ENCODE measurements around the gene NEK9. TPM values are rescaled to one million over a fixed set of nuclear protein-coding genes. Genes with fewer than 3 reads are reported as not detected.
A peak's percentile ranks its signal among the peaks of the same experiment; 100 is the strongest.

The NEK9 gene
- total and polyA plus RNA-seq, 10 of the 15 experiments (the other 5 are each of a cell fraction or from before 2014, with no cell fraction given): 6.0 to 78.8 (median 44.7) TPM

DNA sequence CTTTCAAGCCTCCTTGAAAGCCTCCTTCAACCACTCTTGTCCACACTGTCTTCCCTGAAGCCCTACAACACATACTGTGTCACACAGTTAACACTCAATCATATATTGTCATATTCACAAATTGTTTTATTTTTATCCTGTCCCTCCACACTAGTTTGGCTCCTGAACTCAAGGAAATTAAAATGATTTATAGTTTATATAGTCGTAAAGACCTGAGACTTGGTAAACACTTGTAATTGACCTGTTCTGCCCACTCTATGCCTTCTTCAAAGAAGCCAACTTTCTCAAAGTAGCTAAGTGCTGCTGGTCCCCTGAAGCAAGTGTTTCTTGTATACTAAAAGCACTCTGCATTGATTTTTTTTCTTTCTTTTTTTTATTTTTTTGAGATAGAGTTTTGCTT is 15.6 kb upstream of the NEK9 start:
- RAD21 ChIA-PET (ENCODE audit: unreplicated experiment): interaction anchor here (7.7 kb wide), 1 partner anchor 154 kb away, joined by 57 read pairs; no protein-coding TSS in a partner anchor
- H3K9ac ChIP-seq (ENCODE audit: control insufficient read depth, insufficient read depth, low read length): no peak overlapping the region
- no peak for ATAC-seq
- DNase-seq (ENCODE audit: low read depth, low spot score): no peak
- peaks cover 18% of the 10 kb centered on the region for H3K79me2 ChIP-seq (ENCODE audit: control insufficient read depth, insufficient read depth, low read length)
- no peaks in the 10 kb centered on the region for H3K9me3 ChIP-seq (replicated peaks; ENCODE audit: control insufficient read depth, insufficient read depth, low read length)
- WGBS (ENCODE audit: insufficient coverage, insufficient replicate concordance, low lambda C conversion rate, missing lambda C conversion rate): 100% methylated on average over 1 of the region's 1 CpG
- no peak overlapping the region for H3K4me2 ChIP-seq (ENCODE audit: control insufficient read depth, insufficient read depth)
- TSS peak; percentile 34 for BruUV-seq (replicated peaks)
- SMC1A ChIA-PET (ENCODE audit: uncharacterized antibody, unreplicated experiment): interaction anchor here (1.3 to 3.2 kb wide), 5 partner anchors 80 to 418 kb away, joined by 3 to 29 read pairs (median 7); no protein-coding TSS in a partner anchor
- peak; percentile 38 for FAIRE-seq
- H3K4me1 ChIP-seq (ENCODE audit: control insufficient read depth, insufficient read depth, low read length): peaks cover 18% of the 10 kb centered on the region
- in situ Hi-C loops (cut with MboI): no loop called here
- H4K20me1 ChIP-seq (ENCODE audit: control insufficient read depth, insufficient read depth): no peaks in the 10 kb centered on the region
- no peak overlapping the region for H3K27ac ChIP-seq (ENCODE audit: control insufficient read depth, insufficient read depth)
- intact Hi-C loops (cut with micrococcal nuclease; ENCODE audit: unreplicated experiment): no loop called here
- CTCF ChIA-PET: interaction anchor here (0.8 to 11.5 kb wide), 7 partner anchors 8 to 158 kb away, joined by 3 to 227 read pairs (median 4); no protein-coding TSS in a partner anchor
- H3K36me3 ChIP-seq (ENCODE audit: control insufficient read depth in 2 of 2, insufficient read depth in 2 of 2, low read length in 1 of 2): peaks cover 2 to 7% of the 10 kb centered on the region in 2 experiments; a peak in 3 of 4 replicates
- no peak overlapping the region for H3K4me3 ChIP-seq
- H3K27me3 ChIP-seq (replicated peaks in 1 of 2; ENCODE audit: control insufficient read depth in 2 of 2, insufficient read depth in 2 of 2, low read length in 1 of 2): no peaks in the 10 kb centered on the region
- POLR2A ChIA-PET: interaction anchor here (0.6 kb wide), 1 partner anchor 100 kb away, joined by 3 read pairs; no protein-coding TSS in a partner anchor
- no peak overlapping the region for H2AFZ ChIP-seq (ENCODE audit: control insufficient read depth, low read depth, low read length)
- no peak for TF ChIP-seq RB1 (IDR thresholded peaks at IDR 0.05; ENCODE audit: borderline replicate concordance)

DNA sequence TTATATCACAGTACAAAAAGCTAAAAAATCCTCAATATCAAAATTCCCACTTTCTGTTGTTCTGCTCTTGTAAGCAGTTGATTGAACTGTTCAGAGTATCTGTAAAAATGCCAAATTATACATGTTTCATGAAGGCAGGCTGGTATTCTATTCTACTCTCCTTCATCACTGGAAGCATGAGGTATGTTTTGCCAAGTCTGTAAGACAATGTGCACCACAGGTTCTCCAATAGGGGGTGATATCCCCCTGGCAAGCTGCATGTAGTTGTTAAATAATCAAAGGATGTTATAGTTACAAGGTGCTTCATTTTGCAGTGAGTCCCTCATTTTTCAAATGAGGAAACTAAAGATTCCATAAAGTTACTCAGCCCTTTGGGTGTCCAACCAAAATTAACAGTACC is 15.1 kb upstream of the NEK9 start:
- in situ Hi-C loops (cut with MboI) (no loop called here), intact Hi-C loops (cut with micrococcal nuclease; ENCODE audit: unreplicated experiment) (no loop called here)
- DNase-seq (ENCODE audit: low read depth, low spot score) (no peak), ATAC-seq (peak; percentile 65), FAIRE-seq (peak; percentile 52)
- Histone ChIP-seq H4K20me1 (ENCODE audit: control insufficient read depth, insufficient read depth) (no peaks in the 10 kb centered on the region), H3K4me1 (ENCODE audit: control insufficient read depth, insufficient read depth, low read length) (peaks cover 18% of the 10 kb centered on the region), H3K4me3 (no peak overlapping the region), H2AFZ (ENCODE audit: control insufficient read depth, low read depth, low read length) (no peak overlapping the region), H3K9ac (ENCODE audit: control insufficient read depth, insufficient read depth, low read length) (no peak overlapping the region), H3K36me3 (ENCODE audit: control insufficient read depth in 2 of 2, insufficient read depth in 2 of 2, low read length in 1 of 2) (peaks cover 2 to 7% of the 10 kb centered on the region in 2 experiments; a peak in 2 of 4 replicates), H3K79me2 (ENCODE audit: control insufficient read depth, insufficient read depth, low read length) (peaks cover 18% of the 10 kb centered on the region), H3K4me2 (ENCODE audit: control insufficient read depth, insufficient read depth) (no peak overlapping the region), H3K27me3 (replicated peaks in 1 of 2; ENCODE audit: control insufficient read depth in 2 of 2, insufficient read depth in 2 of 2, low read length in 1 of 2) (no peaks in the 10 kb centered on the region), H3K27ac (ENCODE audit: control insufficient read depth, insufficient read depth) (no peak overlapping the region), H3K9me3 (replicated peaks; ENCODE audit: control insufficient read depth, insufficient read depth, low read length) (no peaks in the 10 kb centered on the region)
- CTCF ChIA-PET: interaction anchor here (0.8 to 11.5 kb wide), 8 partner anchors 10 to 159 kb away, joined by 3 to 227 read pairs (median 3); no protein-coding TSS in a partner anchor
- BruUV-seq (replicated peaks): no TSS peak
- SMC1A ChIA-PET (ENCODE audit: uncharacterized antibody, unreplicated experiment): interaction anchor here (1.3 to 3.2 kb wide), 5 partner anchors 147 to 419 kb away, joined by 3 to 29 read pairs (median 4); no protein-coding TSS in a partner anchor
- RAD21 ChIA-PET (ENCODE audit: unreplicated experiment): interaction anchor here (0.8 to 7.7 kb wide), 4 partner anchors 11 to 162 kb away, joined by 4 to 57 read pairs (median 8); no protein-coding TSS in a partner anchor
- POLR2A ChIA-PET: interaction anchor here (0.5 to 0.9 kb wide), 2 partner anchors 34 to 167 kb away, joined by 5 to 7 read pairs; no protein-coding TSS in a partner anchor
- no peak for TF ChIP-seq ESRRA (IDR thresholded peaks at IDR 0.05; ENCODE audit: low read length)
- TF ChIP-seq GATAD2B (conservative IDR thresholded peaks at IDR 0.05; ENCODE audit: low read depth): no peak
- no peak for TF ChIP-seq TCF7 (IDR thresholded peaks at IDR 0.05; ENCODE audit: borderline replicate concordance)
- TF ChIP-seq ETV6 (conservative IDR thresholded peaks at IDR 0.05 in 1 of 2, IDR thresholded peaks at IDR 0.05 in 1 of 2; ENCODE audit: borderline replicate concordance in 1 of 2, low read depth in 1 of 2): no peak
- no peak for TF ChIP-seq WRNIP1 (IDR thresholded peaks at IDR 0.05; ENCODE audit: borderline replicate concordance, low read depth, low read length)
- TF ChIP-seq SMC3 (IDR thresholded peaks at IDR 0.05; ENCODE audit: borderline replicate concordance, low read length): peak; percentile 38; the same call in 1 of the 2 replicates
- TF ChIP-seq MYB (IDR thresholded peaks at IDR 0.05; ENCODE audit: borderline replicate concordance, low read depth, low read length): no peak
- no peak for TF ChIP-seq NFYA (IDR thresholded peaks at IDR 0.05; ENCODE audit: borderline replicate concordance, low read depth, low read length)
- TF ChIP-seq CBX3 (IDR thresholded peaks at IDR 0.05; ENCODE audit: borderline replicate concordance, low read depth): no peak
- TF ChIP-seq SRF (IDR thresholded peaks at IDR 0.05; ENCODE audit: low read depth in 2 of 2, low read length in 2 of 2): no peak
- TF ChIP-seq, protein P1, sequence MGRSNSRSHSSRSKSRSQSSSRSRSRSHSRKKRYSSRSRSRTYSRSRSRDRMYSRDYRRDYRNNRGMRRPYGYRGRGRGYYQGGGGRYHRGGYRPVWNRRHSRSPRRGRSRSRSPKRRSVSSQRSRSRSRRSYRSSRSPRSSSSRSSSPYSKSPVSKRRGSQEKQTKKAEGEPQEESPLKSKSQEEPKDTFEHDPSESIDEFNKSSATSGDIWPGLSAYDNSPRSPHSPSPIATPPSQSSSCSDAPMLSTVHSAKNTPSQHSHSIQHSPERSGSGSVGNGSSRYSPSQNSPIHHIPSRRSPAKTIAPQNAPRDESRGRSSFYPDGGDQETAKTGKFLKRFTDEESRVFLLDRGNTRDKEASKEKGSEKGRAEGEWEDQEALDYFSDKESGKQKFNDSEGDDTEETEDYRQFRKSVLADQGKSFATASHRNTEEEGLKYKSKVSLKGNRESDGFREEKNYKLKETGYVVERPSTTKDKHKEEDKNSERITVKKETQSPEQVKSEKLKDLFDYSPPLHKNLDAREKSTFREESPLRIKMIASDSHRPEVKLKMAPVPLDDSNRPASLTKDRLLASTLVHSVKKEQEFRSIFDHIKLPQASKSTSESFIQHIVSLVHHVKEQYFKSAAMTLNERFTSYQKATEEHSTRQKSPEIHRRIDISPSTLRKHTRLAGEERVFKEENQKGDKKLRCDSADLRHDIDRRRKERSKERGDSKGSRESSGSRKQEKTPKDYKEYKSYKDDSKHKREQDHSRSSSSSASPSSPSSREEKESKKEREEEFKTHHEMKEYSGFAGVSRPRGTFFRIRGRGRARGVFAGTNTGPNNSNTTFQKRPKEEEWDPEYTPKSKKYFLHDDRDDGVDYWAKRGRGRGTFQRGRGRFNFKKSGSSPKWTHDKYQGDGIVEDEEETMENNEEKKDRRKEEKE (IDR thresholded peaks at IDR 0.05): no peak
- TF ChIP-seq CREB1 (IDR thresholded peaks at IDR 0.05; ENCODE audit: low read depth): no peak
